Gastrocnemius medialis (tissue), 4 donors: Measurements from ENCODE around the gene NHERF2.

ENCODE experiments used
- POLR2A ChIP-seq, 2 donors: fragments of 450-650 bp; IDR thresholded peaks; one replicate each; pipeline ENCODE4 v1.6.1; 2017; ENCODE audit warnings: antibody characterized with exemption in 2 of 2, mild to moderate bottlenecking in 2 of 2, moderate library complexity in 2 of 2
- TF ChIP-seq, protein P1 (sequence below), 5 experiments: fragments of 450-650 bp in 3 of 5; fragments of 200-600 bp in 2 of 5; sonication (generic) in 2 of 5; IDR thresholded peaks in 4 of 5; conservative IDR thresholded peaks in 1 of 5; 1 replicate in 4 of 5; 2 replicates in 1 of 5; pipeline ENCODE4 v1.5.1; 2016 to 2019; ENCODE audit warnings: antibody characterized with exemption in 5 of 5, mild to moderate bottlenecking in 3 of 5, moderate library complexity in 3 of 5

- TF ChIP-seq POLR2A (IDR thresholded peaks at IDR 0.05), result no peak
- TF ChIP-seq, protein P1, sequence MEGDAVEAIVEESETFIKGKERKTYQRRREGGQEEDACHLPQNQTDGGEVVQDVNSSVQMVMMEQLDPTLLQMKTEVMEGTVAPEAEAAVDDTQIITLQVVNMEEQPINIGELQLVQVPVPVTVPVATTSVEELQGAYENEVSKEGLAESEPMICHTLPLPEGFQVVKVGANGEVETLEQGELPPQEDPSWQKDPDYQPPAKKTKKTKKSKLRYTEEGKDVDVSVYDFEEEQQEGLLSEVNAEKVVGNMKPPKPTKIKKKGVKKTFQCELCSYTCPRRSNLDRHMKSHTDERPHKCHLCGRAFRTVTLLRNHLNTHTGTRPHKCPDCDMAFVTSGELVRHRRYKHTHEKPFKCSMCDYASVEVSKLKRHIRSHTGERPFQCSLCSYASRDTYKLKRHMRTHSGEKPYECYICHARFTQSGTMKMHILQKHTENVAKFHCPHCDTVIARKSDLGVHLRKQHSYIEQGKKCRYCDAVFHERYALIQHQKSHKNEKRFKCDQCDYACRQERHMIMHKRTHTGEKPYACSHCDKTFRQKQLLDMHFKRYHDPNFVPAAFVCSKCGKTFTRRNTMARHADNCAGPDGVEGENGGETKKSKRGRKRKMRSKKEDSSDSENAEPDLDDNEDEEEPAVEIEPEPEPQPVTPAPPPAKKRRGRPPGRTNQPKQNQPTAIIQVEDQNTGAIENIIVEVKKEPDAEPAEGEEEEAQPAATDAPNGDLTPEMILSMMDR (IDR thresholded peaks at IDR 0.05 in 4 of 5, conservative IDR thresholded peaks at IDR 0.05 in 1 of 5), result no peak
Measured at GRCh38 chr16:1980770-1981087, 46.0 kb upstream of the NHERF2 start.
